SU-DHL-6 (cell line): ENCODE measurements around the gene ELMO1.

Experiments
- CTCF ChIP-seq: fragments of 200-600 bp; sonication (generic); IDR thresholded peaks from one replicate; pipeline ENCODE4 v1.5.1; 2017; ENCODE audit warnings: antibody characterized with exemption, mild to moderate bottlenecking, low read length, moderate library complexity; ENCODE audit not compliant: insufficient read depth, poor library complexity, severe bottlenecking
- EZH2phosphoT487 ChIP-seq: fragments of 200-600 bp; sonication (generic), shearing (Covaris generic); conservative IDR thresholded peaks from 2 replicates; pipeline ENCODE4 v1.6.1; 2018; ENCODE audit warnings: mild to moderate bottlenecking, antibody characterized with exemption, low read length, moderate library complexity, mixed read lengths

- TF ChIP-seq EZH2phosphoT487 (no peak), CTCF (no peak)
These were observed 334.9 kb downstream of the ELMO1 start for GRCh38 chr7:37113661-37114355.
